ENCODE data around the gene LRRN3.

The LRRN3 gene

DNA sequence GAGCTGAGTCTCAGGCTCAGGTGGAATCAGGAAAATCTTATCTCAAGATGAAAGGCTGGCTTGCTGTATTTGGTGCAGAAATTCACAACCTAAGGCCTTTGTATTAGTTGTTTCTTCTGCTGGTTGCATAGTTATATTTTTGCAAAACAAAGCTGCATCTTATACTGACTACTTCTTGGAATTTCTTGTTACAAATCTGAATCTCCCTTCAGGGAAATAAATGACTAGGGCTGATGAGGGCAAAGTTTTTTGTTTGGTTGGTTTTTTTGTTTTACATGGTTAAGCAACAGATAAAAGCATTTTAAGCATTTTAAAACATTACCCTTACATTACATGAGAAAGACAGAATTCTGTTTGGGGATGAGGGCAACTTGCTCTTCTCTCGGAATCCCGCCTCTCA, 13.9 kb upstream of the LRRN3 start:
- DNase-seq (ENCODE audit: low spot score), result no peak

DNA sequence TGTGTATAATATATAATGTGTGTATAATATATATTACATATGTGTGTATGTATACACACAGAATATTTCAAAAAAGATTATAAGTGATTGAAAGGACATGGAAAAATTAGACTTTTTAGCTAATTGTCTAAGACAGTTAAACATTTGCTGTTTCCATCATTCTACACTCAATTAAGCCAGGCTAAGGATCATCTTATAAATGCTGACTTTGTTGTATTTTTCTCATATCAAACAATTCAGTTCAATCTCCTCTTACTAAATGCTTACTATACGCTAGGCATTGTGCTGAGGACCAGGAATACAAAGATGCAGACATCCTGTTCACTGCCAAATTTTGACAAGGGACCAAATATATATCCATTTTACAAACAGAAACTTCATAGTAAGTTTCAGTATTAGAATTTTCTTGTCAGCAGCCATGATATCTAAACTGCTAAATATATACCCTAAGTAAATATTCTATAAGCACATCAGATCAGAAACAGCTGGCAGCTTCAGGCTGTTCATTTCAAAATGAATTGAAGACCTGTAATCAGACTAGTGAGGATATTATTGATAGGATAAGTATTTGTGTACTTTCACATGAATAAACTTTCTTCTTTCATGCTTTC, 10.3 kb upstream of the LRRN3 start:
- no peak for DNase-seq (ENCODE audit: low spot score)

DNA sequence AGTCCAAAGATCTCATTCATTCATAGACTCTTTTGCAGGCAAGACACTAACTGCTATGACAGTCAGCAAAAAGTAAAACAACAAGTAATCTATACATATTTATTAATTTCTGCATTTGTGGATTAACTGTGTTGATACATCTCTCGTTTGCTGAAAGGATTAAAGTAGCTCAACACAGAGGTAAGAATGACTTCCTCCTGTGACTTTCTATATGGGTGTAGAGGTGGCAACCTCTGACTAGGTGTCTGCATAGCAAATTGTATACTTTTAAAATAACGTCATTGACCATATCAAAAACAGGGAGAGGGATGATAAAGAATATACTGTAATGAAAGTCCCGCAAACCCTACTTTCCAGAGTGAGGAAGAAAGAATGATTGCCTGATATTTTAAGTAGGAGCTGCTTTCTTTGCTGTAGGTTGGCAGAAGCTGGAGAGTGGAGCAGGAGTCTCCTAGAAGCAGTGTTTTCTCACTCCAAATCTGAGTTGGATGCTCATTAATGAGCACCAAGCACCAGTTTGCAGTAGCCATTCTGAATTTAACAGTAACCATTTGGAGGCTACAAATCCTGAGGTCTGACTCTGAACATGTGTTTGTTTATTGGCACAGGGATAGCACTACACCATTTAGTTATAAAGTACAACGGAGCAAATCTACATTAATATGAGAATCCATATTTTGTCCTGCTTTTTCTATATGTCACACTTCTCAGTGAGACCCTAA, 9.2 kb upstream of the LRRN3 start:
- no peak for DNase-seq (ENCODE audit: low spot score)

DNA sequence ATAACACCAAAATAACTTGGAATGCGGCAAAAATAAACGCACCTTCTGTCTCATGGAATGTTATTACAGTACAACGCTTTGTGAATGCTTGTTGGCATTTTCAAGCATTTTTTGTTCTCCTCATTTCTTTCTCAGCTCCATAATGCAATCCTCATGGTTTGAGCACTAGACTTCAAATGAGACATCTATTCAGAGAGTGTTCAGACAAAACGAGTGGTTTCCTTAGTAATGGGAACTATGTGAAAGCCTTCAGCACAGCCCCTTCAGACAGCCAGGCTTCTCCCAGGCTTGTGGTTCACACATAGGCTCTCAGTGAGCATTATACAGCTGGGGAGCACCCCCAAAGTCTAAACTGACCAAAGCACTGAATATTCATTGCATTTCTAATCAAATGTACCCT, 8.6 kb upstream of the LRRN3 start:
- no peak for DNase-seq (ENCODE audit: low spot score)

DNA sequence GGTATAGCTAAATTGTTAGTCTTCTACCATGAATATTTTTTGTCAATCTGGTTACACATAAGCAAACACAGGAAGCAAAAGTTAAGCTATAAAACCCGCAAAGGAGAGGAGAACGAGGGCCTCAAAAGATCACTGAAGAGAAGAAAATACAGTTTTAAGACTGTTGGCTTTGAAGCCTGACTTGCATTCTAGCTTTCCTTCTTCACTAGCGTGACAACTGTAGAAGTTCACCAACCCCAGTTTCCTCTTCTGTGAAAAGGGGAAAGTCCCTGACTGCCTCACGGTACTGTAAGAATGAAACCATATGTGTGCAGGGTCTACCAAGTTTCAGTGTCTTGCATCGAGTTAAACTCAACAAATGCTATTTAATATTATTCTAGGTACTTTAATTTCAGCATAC, 7.5 kb upstream of the LRRN3 start:
- no peak for DNase-seq (ENCODE audit: low spot score)

DNA sequence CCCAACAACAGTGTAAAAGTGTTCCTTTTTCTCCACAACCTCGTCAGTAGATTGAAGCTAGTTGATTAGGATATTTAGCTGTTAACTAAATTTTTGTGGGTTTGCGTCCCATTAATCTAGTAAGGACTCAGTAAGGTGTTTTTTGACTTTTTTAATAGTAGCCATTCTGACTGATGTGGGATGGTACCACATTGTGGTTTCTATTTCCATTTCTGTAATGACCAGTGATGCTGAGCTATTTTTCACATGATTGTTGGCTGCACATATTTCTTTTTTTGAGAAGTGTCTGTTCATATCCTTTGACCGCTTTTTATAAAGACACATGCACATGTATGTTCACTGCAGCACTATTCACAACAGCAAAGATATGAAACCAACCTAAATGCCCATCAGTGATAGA, 5.6 kb upstream of the LRRN3 start:
- DNase-seq (ENCODE audit: low spot score), result no peak

DNA sequence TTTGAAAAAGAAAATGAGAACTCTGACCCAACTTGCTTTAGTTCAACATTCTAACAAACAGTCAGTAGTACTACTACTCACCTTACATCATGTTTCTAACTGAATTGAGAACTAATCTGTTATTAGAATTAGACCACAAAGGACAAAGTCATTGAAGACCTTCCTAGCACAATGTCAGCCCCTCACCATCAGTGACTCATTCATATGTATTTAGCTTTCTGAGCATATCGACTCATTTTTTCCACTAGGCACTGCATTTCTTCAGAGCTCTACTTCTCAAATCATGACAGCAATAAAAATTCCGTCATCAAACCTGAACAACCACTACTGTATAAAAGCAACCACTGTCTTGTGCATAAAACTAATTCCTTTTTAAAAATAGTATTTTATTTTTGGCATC, 4.4 kb upstream of the LRRN3 start:
- DNase-seq (ENCODE audit: low spot score), result no peak

DNA sequence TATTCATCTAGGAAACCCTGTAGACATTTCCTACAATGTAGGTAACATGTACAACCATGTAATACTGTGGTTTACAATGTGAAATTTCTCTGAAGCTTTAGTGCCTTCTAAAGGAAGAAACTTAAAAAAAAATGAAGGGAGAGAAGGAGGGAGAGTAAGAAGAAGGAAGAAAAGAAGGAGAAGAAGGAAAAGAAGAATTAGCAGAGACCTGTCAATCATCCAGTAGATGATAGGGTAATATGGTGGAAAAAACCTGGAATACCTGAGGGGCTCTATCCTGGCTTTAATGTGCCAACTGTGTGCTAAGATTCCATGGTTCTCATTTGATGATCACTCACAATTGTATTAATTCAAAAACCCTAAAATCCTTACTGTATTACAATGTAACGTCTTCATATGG, 2.6 kb upstream of the LRRN3 start:
- no peak for DNase-seq (ENCODE audit: low spot score)

DNA sequence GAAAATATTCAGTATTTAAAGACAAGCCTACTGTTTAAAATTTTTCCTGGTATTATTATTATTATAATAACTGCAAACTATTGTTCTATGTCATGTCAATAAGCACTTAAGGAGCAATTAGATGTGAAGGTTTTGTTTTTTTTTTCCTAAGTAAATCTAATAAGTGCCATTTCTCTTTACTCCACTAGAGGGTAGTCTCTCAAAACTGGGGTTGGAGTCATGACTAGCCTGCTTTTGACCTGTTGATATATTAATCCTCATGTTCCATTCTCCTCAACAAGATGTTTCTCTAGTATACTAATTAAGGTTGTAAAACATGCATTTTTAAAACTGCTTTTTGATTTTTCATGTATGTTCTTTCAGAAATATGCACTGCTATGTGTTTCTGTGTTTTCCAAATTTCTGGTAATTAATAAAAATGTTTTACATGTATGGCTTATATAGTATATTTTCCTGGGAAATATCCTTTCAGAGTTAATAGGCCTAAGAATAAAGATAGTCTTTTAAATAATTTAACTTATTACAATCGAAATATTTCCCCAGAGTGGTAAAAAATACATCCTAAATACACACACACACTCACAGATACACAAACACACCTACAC, 1.0 kb upstream of the LRRN3 start:
- no peak for DNase-seq (ENCODE audit: low spot score)

DNA sequence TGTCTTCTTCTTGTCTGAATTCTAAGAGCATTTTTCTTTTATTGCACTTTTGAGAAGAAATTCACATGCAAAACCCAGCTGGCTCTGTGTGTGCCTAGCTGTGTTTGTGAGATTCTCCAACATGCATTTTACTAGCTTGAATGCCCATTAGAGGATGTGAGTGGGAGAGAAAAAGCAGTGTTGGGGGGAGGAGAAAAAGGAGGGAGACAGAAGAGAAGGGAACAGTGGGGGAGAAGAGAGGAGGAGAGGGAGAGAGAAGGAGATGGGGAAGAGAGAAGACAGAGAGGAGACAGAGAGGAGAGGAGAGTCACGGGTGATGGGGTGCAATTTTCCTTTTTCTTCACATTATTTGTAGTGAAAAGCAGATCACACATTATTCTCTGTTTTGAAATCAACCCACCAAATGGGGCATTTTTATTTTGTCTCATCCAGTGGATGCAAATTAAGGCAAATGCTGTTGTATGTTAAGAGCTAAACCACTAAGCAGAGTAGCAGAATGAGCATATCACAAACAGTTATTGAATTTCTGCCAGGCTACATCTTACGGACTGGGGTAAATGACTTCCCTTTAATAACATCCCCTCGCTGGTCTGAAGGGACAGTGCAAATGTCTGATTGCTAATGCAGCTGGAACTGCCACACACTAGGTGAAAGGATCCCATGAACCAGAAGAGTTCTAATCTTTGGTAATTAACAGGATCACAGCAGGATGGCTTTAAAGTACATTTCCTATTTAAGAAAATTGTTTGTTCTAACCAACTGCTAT, 849 bp downstream of the LRRN3 start:
- no peak for DNase-seq (ENCODE audit: low spot score)

DNA sequence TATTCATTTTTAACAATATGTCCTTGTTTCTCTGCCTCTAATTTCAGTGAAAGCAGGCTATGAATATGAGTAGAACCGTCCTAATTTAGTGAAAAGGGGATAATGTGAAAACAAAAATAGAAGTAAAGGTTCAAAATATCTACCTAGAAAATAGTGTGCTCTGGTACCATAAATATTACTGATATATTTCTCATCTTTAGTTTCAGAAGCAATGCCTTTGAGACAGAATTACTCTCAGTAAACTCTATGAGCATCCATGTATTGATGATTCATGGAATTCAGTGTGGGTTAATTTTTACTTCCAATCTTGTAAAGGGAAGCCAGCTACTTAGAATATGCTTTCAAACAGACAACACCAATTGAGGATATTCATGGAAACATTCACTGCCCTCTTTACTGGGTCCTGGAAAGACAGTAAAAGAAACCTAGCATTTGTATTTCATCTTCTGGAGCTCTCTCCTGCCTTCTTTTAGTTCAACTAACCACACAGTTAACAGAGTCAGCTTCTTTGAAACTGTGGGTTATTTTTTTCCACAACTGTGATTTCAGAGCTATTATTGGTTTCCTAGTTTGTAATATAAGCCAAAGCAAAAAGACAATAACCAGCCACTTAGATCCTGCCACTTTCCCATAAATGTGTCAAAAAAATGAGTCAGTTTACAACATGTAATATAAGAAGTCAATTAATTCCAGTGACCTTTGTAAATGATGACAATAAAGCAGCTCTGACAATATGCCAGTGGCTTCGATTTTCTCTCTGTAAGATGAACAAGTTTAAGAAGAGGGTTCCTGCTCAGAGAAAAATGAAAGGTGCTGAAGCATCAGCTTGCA, 1.7 kb downstream of the LRRN3 start:
- no peak for DNase-seq (ENCODE audit: low spot score)

DNA sequence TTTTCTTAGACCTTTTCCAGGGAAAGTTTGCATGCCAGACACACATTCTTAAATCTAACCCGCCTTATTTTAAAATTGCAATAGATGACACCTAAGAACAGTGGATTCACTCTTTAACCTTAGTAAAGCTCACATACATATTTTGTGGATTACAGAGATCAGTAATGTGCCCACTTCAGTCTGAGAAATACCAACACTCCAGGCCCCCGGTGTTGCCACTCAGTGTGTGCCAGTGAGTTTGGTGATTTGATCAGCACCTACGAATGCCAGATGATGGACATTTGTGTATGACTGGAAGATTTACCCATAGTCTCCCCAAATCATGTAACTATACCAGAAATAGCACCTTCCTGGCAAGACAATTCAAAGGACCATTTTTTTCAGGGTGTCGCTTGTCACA, 2.6 kb downstream of the LRRN3 start:
- no peak for DNase-seq (ENCODE audit: low spot score)

DNA sequence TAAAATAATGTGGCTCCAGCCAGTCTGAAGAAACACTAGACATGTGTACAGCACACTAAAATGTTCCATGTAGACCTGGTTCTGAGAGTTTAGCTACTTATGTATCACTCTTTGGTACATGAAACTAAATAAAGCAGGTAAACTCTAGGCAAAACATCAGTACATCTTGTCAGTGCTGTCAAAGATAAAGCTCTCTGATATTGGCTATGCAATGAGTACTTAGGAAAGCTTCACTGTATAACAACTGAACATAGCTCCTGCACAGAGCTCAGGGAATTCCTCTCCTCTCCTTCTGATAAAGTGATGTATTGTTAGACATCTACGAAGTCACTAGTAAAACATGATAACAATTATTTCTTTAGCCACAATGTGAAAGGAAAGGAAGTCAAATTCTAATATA, 3.5 kb downstream of the LRRN3 start:
- no peak for DNase-seq (ENCODE audit: low spot score)

DNA sequence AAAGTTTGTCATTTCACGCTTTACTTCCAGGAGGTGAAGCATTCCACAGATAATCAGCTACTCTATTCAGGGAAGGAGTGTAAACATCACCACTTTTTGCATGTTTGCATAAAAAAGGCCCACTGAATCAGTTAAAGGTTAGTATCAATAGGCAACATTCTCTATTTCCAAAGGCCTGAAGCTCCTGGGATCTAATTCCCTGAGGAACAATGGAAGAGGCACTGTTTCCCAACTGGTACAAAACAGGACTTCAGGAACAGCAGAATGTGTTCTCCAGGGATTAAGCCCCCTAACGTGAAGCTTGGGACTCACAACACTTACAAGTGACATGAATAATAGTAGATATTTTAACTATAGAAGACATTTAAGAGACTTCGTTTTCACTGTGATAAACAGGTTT, 6.1 kb downstream of the LRRN3 start:
- no peak for DNase-seq (ENCODE audit: low spot score)

DNA sequence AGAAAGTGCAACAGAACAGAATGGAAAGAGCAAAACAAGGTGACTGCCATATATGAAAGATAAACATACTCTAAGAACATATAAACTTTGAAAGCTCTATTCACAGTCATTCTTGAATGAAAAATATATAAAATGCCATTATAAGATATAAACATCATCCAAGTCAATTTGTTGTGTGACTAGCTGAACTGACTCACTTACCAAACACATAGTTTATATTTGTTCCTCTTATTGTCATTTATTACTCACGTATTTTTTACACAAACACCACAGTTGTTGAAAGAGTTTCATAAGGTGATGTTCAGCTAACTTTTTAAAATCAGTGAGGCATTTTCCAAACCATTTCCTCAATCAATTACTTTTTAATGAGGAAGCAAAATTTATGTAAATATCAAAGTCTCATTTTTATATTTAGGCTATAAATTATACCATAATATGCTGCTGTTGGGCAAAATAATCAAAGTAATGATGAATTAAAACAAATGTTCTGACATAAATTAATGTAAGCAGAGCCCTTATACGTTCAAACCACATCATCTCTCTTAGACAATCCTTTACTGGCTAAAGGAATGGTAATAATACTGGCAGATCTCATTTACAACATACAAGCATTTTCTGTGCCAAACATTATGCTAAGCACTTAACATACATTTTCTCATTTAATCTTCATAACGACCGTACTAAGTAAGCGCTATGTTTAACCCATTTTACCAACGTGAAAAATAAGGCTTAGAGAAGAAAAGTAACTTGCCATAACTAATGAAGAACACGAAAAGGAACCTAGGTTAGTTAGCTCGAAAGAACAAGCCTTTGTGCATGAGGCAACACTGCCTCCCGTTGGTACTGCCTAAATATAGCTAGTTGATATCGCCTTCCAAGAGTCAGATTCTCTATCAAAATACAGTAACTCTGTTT, 7.3 kb downstream of the LRRN3 start:
- DNase-seq (ENCODE audit: low spot score), result no peak

DNA sequence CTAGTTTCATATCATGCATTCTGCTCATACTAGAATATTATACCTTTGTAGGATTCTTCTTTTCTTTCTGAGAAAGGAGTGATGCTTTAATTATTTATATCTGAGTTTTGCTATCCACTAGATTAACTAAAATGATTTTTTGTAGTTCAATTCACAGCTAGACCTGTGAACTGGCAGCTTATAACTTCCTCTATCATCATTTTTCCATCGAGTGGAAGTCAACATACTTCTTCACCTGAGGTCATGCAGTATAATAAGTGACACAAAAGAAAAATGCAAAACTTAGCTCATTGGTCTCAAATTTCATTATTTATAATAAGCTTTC, 8.0 kb downstream of the LRRN3 start:
- DNase-seq (ENCODE audit: low spot score), result no peak

DNA sequence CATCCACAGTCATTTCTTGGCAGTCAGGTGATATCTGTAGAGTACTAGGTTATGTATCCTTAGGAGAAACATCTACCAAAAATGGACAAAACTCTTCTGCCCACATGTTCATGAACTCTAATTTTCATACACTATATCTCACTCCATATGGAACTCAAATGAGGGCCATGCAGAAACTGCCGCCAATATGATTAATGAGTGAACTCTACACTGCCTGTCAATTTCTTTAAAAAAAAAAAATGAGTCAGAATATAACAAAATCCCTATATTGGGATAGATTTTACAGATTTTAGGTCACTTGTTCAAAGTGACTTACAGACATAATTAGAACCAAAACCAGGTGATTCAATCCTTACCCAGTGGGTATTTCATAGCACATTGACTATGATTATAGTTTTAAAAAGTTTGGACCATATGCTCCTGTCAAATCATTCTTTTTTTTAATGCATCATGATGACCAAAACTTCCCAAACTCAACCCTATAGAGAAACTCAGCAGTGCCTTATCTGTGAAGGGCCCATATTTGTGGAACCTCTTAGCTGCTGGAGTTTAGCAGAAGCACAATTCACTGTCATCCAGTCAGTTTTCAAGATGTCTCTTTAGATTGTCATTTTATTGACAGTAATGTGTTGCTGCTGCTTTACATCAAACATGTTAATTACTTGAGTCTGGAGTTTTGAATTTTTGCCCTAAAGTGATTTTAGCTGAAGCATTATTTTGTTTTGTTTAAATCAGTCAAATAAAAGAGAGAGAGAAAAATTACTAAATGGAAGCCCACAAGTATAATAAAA, 11.1 kb downstream of the LRRN3 start:
- no peak for DNase-seq (ENCODE audit: low spot score)

DNA sequence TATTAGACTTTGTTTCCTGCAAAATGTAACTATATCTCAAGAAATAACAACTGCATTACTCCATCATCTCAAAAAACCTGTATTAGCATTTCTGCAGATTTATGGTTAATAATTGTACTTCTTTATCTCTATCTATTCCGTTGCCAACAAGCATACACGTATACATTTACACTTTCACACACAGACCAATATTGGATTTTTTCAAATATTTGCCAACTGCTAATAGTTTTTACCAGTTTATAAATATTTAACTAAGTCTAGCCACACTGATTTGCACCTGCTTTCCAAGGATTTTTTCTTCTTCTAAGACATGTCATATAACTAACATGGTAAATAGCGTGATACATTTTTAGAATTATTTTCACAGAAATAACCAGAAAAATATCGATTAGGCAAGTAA, 12.2 kb downstream of the LRRN3 start:
- no peak for DNase-seq (ENCODE audit: low spot score)

DNA sequence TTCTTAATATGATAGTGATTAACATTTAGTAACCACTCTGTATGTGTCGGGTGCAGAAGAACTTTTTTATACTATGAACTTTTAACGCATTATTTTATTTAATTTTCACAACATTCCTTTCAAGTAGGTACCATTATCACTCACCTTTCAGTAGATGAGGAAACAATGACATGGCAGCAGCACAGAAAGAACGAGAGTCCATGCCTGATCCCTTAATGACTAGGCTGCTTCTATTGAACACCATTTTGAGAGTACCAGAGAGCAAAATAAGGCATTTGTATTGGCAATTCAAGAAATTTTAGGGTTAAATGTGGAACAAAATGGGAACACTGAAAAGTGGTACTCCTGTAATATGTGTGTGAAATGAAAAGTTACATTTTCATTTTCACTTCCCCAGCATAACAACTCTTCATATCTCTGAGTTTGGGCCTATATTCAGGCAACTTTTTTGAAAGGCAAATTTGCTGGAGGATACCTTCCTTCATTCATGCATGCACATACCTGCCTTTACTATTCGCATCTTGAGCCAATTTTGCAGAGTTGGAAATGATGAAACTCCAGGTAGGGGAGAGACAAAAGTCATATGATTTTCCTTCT, 12.8 kb downstream of the LRRN3 start:
- no peak for DNase-seq (ENCODE audit: low spot score)

DNA sequence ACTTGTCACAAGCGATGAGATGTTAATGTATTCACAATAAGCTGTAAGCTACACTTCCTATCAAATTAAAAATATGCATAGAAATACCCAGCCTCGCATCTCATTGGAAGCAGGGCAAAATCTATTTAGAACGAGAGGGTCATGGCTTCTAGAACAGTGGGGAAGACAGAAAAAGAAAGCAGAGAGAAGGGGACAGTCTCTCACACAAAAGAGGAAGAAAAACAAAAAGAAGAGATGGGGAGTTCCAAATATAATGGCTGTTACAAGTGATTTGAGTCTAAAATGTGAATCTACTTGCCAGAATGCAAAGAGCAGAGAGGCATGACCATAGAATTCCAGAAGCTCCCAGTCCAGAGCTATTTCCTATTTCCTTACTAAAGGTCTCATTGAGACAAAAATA, 13.8 kb downstream of the LRRN3 start:
- no peak for DNase-seq (ENCODE audit: low spot score)
